Measurements from ENCODE around the gene PRKCQ.
A peak's percentile ranks its signal among the peaks of the same experiment; 100 is the strongest.
"Not testable (repeated sequence)": the region's sequence is repeated elsewhere in the genome, so short reads cannot be mapped to it uniquely, and the experiment has no call there.

PRKCQ gene

GRCh38 chr10:6458814-6459213 is 121.3 kb downstream of the PRKCQ start:
- no peaks in the 10 kb centered on the region for H3K27me3 ChIP-seq
- no peaks in the 10 kb centered on the region for H3K36me3 ChIP-seq
- TF ChIP-seq CTCF (IDR thresholded peaks at IDR 0.05; ENCODE audit: low read depth, low read length) = no peak
- DNase-seq = no peak
- no peaks in the 10 kb centered on the region for H3K9me3 ChIP-seq
- H3K4me1 ChIP-seq = no peaks in the 10 kb centered on the region
- H3K4me3 ChIP-seq (ENCODE audit: low read depth, low read length) = no peak overlapping the region

- no peak for TF ChIP-seq CTCF (IDR thresholded peaks at IDR 0.05; ENCODE audit: low read depth, low read length)
- H3K4me3 ChIP-seq (ENCODE audit: low read depth, low read length) = no peak overlapping the region
- no peaks in the 10 kb centered on the region for H3K36me3 ChIP-seq
- no peaks in the 10 kb centered on the region for H3K9me3 ChIP-seq
- no peak for DNase-seq
- no peaks in the 10 kb centered on the region for H3K4me1 ChIP-seq
- H3K27me3 ChIP-seq = no peaks in the 10 kb centered on the region
Observed at GRCh38 chr10:6457376-6457775, 122.7 kb downstream of the PRKCQ start.

- DNase-seq = no peak
- no peak overlapping the region for H3K4me3 ChIP-seq (ENCODE audit: low read depth, low read length)
- no peak for TF ChIP-seq CTCF (IDR thresholded peaks at IDR 0.05; ENCODE audit: low read depth, low read length)
- H3K9me3 ChIP-seq = no peaks in the 10 kb centered on the region
- no peaks in the 10 kb centered on the region for H3K36me3 ChIP-seq
- H3K4me1 ChIP-seq = no peaks in the 10 kb centered on the region
- no peaks in the 10 kb centered on the region for H3K27me3 ChIP-seq
Observed at GRCh38 chr10:6456067-6456466, 124.0 kb downstream of the PRKCQ start.

- no peak for DNase-seq
- H3K4me1 ChIP-seq = no peaks in the 10 kb centered on the region
- H3K4me3 ChIP-seq (ENCODE audit: low read depth, low read length) = no peak overlapping the region
- H3K27me3 ChIP-seq = no peaks in the 10 kb centered on the region
- no peaks in the 10 kb centered on the region for H3K9me3 ChIP-seq
- TF ChIP-seq CTCF (IDR thresholded peaks at IDR 0.05; ENCODE audit: low read depth, low read length) = no peak
- no peaks in the 10 kb centered on the region for H3K36me3 ChIP-seq
Observed at GRCh38 chr10:6455592-6455991, 124.5 kb downstream of the PRKCQ start.

GRCh38 chr10:6446711-6447110 is 133.4 kb downstream of the PRKCQ start:
- no peak for DNase-seq
- TF ChIP-seq CTCF (IDR thresholded peaks at IDR 0.05; ENCODE audit: low read depth, low read length) = no peak
- Histone ChIP-seq H3K4me3 (ENCODE audit: low read depth, low read length) (no peak overlapping the region), H3K4me1 (no peaks in the 10 kb centered on the region), H3K9me3 (no peaks in the 10 kb centered on the region), H3K36me3 (no peaks in the 10 kb centered on the region), H3K27me3 (peaks cover 9% of the 10 kb centered on the region)

GRCh38 chr10:6445671-6446316 is 134.3 kb downstream of the PRKCQ start:
- no peaks in the 10 kb centered on the region for H3K36me3 ChIP-seq

GRCh38 chr10:6439875-6440274 is 140.2 kb downstream of the PRKCQ start:
- DNase-seq, H3K36me3 ChIP-seq: not testable (repeated sequence)

More at GRCh38 chr10:6445671-6446316, 134.3 kb downstream of the PRKCQ start:
- Histone ChIP-seq H3K9me3 (no peaks in the 10 kb centered on the region), H3K27me3 (peaks cover 9% of the 10 kb centered on the region), H3K4me3 (ENCODE audit: low read depth, low read length) (no peak overlapping the region), H3K4me1 (no peaks in the 10 kb centered on the region)
- DNase-seq = peak; percentile 17
- TF ChIP-seq CTCF (IDR thresholded peaks at IDR 0.05; ENCODE audit: low read depth, low read length) = peak; percentile 73

More at GRCh38 chr10:6439875-6440274, 140.2 kb downstream of the PRKCQ start:
- not testable (repeated sequence) for H3K9me3 ChIP-seq; H3K4me1 ChIP-seq; H3K4me3 ChIP-seq (ENCODE audit: low read depth, low read length); H3K27me3 ChIP-seq
